Skeletal muscle tissue (tissue), 4 donors: Measurements from ENCODE around the gene MTERF4. TPM values are rescaled to one million over a fixed set of nuclear protein-coding genes. Genes with fewer than 3 reads are reported as not detected.

Experiments
- H3K27ac ChIP-seq: one replicate; pipeline ENCODE4 v1.7.0; 2013; ENCODE audit warnings: mild to moderate bottlenecking, low read depth, low read length, inconsistent platforms
- H3K27me3 ChIP-seq, 3 donors: one replicate each; pipeline ENCODE4 v1.7.0; 2013; ENCODE audit warnings: low read length in 3 of 3; ENCODE audit not compliant: control insufficient read depth in 3 of 3, insufficient read depth in 3 of 3
- H3K36me3 ChIP-seq, 3 donors: one replicate each; pipeline ENCODE4 v1.7.0; 2013; ENCODE audit warnings: low read length in 3 of 3; ENCODE audit not compliant: control insufficient read depth in 3 of 3, insufficient read depth in 3 of 3
- H3K4me1 ChIP-seq, 3 donors: one replicate each; pipeline ENCODE4 v1.7.0; 2013; ENCODE audit warnings: low read length in 3 of 3, mild to moderate bottlenecking in 3 of 3; ENCODE audit not compliant: control insufficient read depth in 3 of 3, insufficient read depth in 3 of 3
- H3K4me3 ChIP-seq, 3 donors: one replicate each; pipeline ENCODE4 v1.7.0; 2013; ENCODE audit warnings: low read length in 3 of 3
- H3K9ac ChIP-seq, 3 donors: one replicate each; pipeline ENCODE4 v1.7.0; 2013; ENCODE audit warnings: low read length in 3 of 3, mild to moderate bottlenecking in 3 of 3, moderate library complexity in 2 of 3, low read depth in 1 of 3
- H3K9me3 ChIP-seq, 3 donors: one replicate each; pipeline ENCODE4 v1.7.0; 2013; ENCODE audit warnings: low read length in 3 of 3; ENCODE audit not compliant: control insufficient read depth in 3 of 3
- total RNA-seq: library from RNA; depleted of rRNA; stranded (reverse); fragments of >200 nt; gene quantifications from one replicate; pipeline ENCODE4 v1.2.3, GENCODE V29; 2014
- donor health status: Osteomylitis.

Gene MTERF4, protein sequence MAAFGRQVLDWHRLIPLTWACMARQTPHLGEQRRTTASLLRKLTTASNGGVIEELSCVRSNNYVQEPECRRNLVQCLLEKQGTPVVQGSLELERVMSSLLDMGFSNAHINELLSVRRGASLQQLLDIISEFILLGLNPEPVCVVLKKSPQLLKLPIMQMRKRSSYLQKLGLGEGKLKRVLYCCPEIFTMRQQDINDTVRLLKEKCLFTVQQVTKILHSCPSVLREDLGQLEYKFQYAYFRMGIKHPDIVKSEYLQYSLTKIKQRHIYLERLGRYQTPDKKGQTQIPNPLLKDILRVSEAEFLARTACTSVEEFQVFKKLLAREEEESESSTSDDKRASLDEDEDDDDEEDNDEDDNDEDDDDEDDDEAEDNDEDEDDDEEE
- 32.4 TPM for total RNA-seq

DNA sequence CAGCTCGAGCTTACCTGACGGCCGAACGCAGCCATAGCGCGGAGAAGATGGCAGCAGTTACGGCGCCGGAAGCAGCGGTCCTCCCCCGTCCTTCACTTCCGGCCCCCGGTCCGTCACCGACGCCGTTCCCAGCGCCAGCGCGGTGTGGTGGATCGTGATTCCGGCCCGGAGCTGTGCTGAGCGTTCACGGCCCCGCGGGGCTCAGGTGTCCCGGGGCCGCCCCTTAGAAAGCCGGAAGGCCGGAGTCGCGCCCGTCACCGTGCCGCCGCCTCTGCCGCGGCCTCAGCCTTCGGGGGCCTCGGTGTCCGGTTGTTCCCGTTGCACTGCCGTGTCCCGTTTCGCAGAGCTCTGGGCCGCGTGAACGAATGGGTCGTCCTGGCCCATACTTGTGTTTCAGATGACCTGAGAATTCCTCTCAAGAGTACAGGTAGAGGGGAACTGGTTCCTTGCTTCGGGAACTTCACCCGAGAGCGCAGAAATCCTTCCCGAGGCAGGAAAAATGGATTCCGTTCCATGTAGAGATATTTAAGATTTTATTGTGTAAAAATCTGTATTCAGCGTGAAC, at the start of gene MTERF4:
MTERF4 (minus strand) TSS at position 49 of the 565 bp plus-strand sequence; CDS start at position 35, 14 bp downstream.
- H3K9ac ChIP-seq = peak within 1 kb of the TSS; percentile 94 to 99 (median 98)
- H3K4me1 ChIP-seq = peaks cover 17 to 35% (median 19%) of the 10 kb centered on the region in 3 donors
- H3K27me3 ChIP-seq = no peaks in the 10 kb centered on the region
- H3K36me3 ChIP-seq = peaks cover 2 to 15% (median 14%) of the 10 kb centered on the region in 3 donors
- H3K4me3 ChIP-seq = peak within 1 kb of the TSS; percentile 83 to 94 (median 92)
- peak within 1 kb of the TSS; percentile 90 for H3K27ac ChIP-seq
- H3K9me3 ChIP-seq = no peaks in the 10 kb centered on the region

DNA sequence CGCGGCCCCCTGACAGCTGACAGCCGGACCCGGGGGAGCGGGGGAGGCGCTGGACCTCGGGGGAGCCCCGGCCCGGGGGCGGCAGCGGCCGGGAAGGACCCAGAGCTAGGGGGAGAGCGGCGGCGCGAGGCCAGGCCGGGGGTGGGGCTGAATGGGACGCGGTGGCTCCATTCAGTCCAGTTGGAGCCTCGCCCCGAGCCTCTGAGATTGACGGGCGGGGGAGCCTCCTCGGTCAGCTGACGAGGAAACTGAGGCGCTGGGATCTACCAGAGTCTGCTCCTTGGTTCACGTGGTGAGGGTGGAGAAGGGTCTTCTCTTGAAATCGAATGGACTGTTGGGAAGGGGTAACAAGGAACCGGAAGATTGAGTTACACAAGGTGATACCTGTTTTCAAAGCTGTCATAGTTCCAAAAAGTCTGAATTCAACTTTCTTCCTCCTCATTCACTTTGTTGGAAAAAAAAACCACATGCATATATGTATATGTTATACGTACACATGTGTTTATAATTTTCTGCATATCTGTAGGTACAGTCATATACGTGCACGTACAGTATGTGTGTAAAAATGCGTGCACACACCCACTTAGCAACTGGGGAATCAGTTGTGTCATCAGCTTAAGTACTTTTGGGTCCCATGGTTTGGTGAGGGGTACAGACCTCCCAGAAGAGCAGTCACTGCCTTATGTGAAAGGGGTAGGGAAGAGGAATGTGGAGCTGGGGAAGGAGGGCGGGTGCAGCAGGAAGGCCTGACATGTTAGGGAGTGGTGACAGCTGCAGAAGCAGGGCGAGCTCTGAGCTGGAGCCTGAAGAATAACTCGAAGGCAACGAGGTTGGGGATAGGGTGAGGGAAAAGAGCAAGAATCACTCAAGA, 48.8 kb upstream of the MTERF4 start:
- peaks cover 5 to 11% (median 7%) of the 10 kb centered on the region in 3 donors for H3K36me3 ChIP-seq
- H3K27ac ChIP-seq = peak overlapping the region; percentile 81
- H3K9ac ChIP-seq = peak overlapping the region; percentile 77 to 91 (median 87)
- H3K4me3 ChIP-seq = peak overlapping the region; percentile 94 to 97 (median 95)
- no peaks in the 10 kb centered on the region for H3K9me3 ChIP-seq
- H3K4me1 ChIP-seq = peaks cover 17 to 31% (median 17%) of the 10 kb centered on the region in 3 donors
- H3K27me3 ChIP-seq = no peaks in the 10 kb centered on the region

DNA sequence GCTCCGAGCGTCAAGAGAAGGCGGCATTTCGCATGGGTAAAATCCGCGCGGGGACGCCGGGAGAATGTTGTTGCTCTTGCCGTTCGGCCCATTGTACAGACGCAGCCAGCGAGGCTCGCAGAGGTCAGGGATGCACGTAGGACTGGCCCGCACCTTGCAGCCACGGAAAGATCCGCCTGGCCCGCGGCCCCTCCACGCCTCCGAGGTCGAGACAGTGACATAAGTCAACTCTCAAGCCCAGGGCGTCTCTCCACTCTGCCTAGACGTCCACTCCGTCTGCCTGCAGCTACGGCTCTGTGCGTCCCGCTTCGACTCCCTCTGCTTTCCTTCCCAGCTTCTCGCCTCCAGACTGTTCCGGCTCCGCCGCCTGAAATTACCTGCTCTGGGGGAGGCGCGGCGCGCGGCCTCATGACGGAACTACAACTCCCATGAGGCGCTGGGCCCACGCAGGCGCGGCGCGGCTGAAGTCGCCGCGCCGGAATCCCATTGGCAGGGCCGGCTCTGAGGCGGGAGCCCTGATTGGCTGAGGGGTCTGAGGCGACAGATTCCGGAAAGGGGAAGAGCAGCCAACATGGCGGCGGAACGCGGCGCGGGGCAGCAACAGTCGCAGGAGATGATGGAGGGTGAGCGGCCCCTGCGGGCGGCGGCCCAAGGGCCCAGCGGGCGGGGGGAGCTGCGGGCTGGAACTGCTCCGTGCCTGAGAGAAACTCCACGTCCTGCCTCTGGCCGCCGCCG, 48.0 kb upstream of the MTERF4 start, which contains the start of gene PPP1R7:
PPP1R7 (plus strand) TSS at position 543 of the 735 bp plus-strand sequence; CDS start at position 572, 29 bp downstream.
- peaks cover 5 to 11% (median 7%) of the 10 kb centered on the region in 3 donors for H3K36me3 ChIP-seq
- no peaks in the 10 kb centered on the region for H3K27me3 ChIP-seq
- H3K9me3 ChIP-seq = no peaks in the 10 kb centered on the region
- H3K9ac ChIP-seq = peak within 1 kb of the TSS; percentile 77 to 91 (median 87)
- H3K27ac ChIP-seq = peak within 1 kb of the TSS; percentile 81
- peaks cover 17 to 31% (median 17%) of the 10 kb centered on the region in 3 donors for H3K4me1 ChIP-seq
- H3K4me3 ChIP-seq = peak within 1 kb of the TSS; percentile 94 to 97 (median 95)

DNA sequence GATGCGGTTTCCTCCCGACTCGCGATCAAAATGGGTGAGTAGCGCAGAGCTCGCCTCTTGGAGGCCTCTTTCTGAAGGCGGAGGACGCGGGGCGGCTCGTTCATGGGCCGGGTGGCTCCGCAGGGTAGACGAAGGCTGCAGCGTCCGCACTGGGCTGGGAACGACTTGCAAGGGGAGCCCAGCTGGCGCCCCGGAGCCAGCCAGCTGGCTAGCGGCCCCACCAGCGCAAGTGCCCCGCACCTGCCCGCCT, 47.5 kb upstream of the MTERF4 start:
- peaks cover 3 to 7% (median 5%) of the 10 kb centered on the region in 3 donors for H3K36me3 ChIP-seq
- no peaks in the 10 kb centered on the region for H3K27me3 ChIP-seq
- H3K9me3 ChIP-seq = no peaks in the 10 kb centered on the region
- H3K4me1 ChIP-seq = peaks cover 17 to 31% (median 17%) of the 10 kb centered on the region in 3 donors
- peak overlapping the region; percentile 47 to 79 (median 73) for H3K9ac ChIP-seq
- H3K4me3 ChIP-seq = peak overlapping the region; percentile 94 to 97 (median 95)
- peak overlapping the region; percentile 81 for H3K27ac ChIP-seq

DNA sequence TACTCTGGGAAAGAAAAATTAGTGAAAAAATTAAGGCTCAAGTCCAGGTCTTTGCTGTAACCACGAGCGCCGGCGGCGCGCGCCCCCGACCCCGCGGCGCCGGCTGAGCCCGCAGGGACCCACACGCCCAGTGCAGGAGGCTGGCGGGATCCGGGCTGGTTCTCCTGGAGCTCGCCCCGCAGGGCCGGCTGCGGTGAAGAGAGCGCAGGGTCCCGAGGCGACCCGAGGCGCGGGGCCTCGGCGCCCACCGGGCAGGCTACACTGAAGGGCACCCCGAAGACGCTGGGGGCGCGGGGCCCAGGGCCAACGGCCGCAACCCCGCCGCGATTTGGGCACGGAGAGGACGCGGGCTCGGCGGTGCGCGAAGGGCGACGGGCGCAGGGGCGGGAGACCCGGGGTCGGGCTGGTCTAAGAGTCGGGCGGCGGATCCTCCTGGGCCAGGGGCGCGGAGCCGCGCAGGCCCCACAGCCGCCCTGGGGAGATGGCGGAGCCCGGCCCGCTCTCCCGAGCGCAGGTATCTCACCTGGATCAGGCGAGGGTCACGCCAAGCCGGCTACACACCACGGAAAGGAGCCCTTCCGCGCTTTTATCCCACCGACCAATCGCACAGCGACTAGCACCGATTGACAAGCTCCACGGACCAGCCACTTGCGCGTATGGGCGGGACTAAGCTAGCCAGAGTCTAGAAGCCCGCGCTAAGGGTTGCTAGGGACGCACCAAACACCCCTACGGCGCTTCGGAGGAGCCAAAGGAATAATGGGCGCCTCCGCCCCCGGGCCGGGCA, 47.0 kb upstream of the MTERF4 start, which contains the start of gene PASK:
PASK (minus strand) TSS at position 582 of the 784 bp plus-strand sequence. CDS start 6,440 bp downstream, outside the sequence.
- Histone ChIP-seq H3K4me3 (peak within 1 kb of the TSS; percentile 94 to 97 (median 95)), H3K9me3 (no peaks in the 10 kb centered on the region), H3K27me3 (no peaks in the 10 kb centered on the region), H3K27ac (peak within 1 kb of the TSS; percentile 81), H3K9ac (peak within 1 kb of the TSS; percentile 77 to 91 (median 87)), H3K36me3 (peaks cover 3 to 6% (median 5%) of the 10 kb centered on the region in 3 donors), H3K4me1 (peaks cover 17 to 31% (median 17%) of the 10 kb centered on the region in 3 donors)

DNA sequence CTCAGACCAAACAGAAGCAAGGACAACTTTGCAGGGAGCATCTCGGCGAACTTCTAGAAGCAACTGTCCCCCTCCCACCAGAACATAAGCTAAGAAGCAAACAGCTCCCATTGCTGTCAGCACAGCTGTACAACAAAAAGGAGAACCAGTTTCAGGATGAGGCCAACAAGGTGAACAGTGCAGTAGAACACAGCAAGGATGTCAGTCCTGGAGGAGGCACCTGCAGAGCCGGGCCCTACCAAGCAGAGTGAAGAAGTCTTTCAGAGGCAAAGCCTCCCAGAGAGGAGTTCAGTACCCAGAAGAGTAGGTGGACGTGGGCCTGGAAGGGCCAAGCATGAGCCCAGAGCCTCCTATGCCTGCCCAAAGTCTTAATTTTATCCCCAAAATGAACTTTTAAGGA, 46.2 kb upstream of the MTERF4 start:
- Histone ChIP-seq H3K36me3 (peaks cover 0 to under 1% (median under 1%) of the 10 kb centered on the region in 3 donors), H3K9ac (peak overlapping the region in 1 of 3 donors; percentile 79), H3K27me3 (peaks cover 0 to 3% (median 0%) of the 10 kb centered on the region in 3 donors), H3K27ac (no peak overlapping the region), H3K4me3 (no peak overlapping the region), H3K4me1 (peaks cover 17 to 31% (median 17%) of the 10 kb centered on the region in 3 donors), H3K9me3 (no peaks in the 10 kb centered on the region)

DNA sequence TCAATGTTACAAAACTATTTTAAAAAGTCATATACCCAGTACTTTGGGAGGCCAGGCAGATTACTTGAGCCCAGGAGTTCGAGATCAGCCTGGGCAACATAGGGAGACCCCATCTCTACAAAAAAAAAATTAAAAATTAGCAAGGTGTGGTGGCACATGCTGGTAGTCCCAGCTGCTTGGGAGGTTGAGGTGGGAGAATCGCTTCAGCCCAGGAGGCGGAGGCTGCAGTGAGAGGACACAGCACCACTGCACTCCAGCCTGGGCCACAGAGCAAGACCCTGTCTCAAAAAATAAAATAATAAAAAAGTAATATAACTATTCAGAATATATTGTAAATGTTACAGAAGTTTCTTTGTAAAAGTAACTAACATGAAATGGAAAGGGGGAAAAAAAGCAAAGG, 45.2 kb upstream of the MTERF4 start:
- Histone ChIP-seq H3K9ac (no peak overlapping the region), H3K4me1 (peaks cover 17 to 31% (median 17%) of the 10 kb centered on the region in 3 donors), H3K36me3 (no peaks in the 10 kb centered on the region), H3K9me3 (no peaks in the 10 kb centered on the region), H3K4me3 (no peak overlapping the region), H3K27me3 (peaks cover 0 to 3% (median 0%) of the 10 kb centered on the region in 3 donors), H3K27ac (no peak overlapping the region)

DNA sequence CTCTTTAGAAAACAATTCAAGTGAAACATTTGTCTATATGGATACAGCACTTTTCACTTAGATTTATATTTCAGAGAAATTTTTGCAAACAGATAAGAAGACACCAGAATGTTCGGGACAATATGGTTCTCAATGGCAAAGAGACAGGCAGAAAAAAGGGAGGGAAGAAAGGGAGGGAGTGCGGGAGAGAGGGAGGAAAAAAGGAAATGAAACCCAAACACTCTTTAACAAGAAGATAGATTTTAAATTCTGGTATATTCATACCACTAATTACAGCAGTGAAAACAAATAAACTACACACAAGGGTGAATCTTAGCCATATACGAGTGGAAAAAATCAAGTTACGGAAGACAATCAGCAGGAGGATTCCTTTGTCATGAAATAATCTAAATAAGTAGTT, 44.2 kb upstream of the MTERF4 start:
- Histone ChIP-seq H3K27ac (no peak overlapping the region), H3K4me1 (peaks cover 15 to 26% (median 16%) of the 10 kb centered on the region in 3 donors), H3K27me3 (peaks cover 0 to 3% (median 0%) of the 10 kb centered on the region in 3 donors), H3K9ac (no peak overlapping the region), H3K4me3 (no peak overlapping the region), H3K9me3 (no peaks in the 10 kb centered on the region), H3K36me3 (no peaks in the 10 kb centered on the region)
